Measurements from ENCODE around the gene CLDN19. TPM values are rescaled to one million over a fixed set of nuclear protein-coding genes. Genes with fewer than 3 reads are reported as not detected.

The CLDN19 gene
- total RNA-seq, 2 donors from 2014 or later = 0.14 to 0.49 TPM

- Histone ChIP-seq H3K4me3 (no peak overlapping the region), H3K27ac (no peak overlapping the region), H3K36me3 (no peaks in the 10 kb centered on the region), H3K27me3 (replicated peaks; ENCODE audit: insufficient read depth) (no peaks in the 10 kb centered on the region), H3K9me3 (no peaks in the 10 kb centered on the region), H3K4me1 (ENCODE audit: control insufficient read depth in 1 of 2, low read depth in 2 of 2) (no peaks in the 10 kb centered on the region)
- no peak for ATAC-seq (ENCODE audit: insufficient number of reproducible peaks, low FRiP score, low read depth)
- no peak for TF ChIP-seq CTCF (IDR thresholded peaks at IDR 0.05)
- no peak for DNase-seq (ENCODE audit: low spot score)
Measured at GRCh38 chr1:42738678-42739226, 1.3 kb downstream of the CLDN19 start.

- H3K4me3 ChIP-seq = no peak overlapping the region
- no peaks in the 10 kb centered on the region for H3K4me1 ChIP-seq (ENCODE audit: control insufficient read depth in 1 of 2, low read depth in 2 of 2)
- H3K27ac ChIP-seq = no peak overlapping the region
- no peaks in the 10 kb centered on the region for H3K9me3 ChIP-seq
- no peaks in the 10 kb centered on the region for H3K27me3 ChIP-seq (replicated peaks; ENCODE audit: insufficient read depth)
- ATAC-seq (ENCODE audit: insufficient number of reproducible peaks, low FRiP score, low read depth) = no peak
- no peak for DNase-seq (ENCODE audit: low spot score)
- H3K36me3 ChIP-seq = no peaks in the 10 kb centered on the region
- no peak for TF ChIP-seq CTCF (IDR thresholded peaks at IDR 0.05)
Measured at GRCh38 chr1:42737986-42738677, 1.9 kb downstream of the CLDN19 start.

DNA sequence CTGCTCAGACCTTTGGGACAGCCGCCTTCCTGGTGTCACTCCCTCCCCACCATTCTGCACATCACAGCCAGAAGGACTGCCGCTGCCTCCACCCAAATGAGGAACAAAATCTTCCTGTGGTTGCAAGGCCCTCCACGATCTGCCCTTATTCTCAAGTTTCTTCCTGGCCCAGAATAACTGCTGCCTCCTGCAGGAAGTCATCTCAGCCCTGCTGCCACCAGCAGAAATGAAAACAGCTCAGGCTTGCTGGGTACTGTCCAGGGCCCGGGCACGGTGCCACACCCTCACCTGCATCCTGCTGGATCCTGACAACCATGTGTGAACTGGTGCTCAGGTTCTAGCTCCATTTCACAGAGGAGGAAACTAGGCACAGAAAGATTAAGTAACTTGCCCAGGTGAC, 2.8 kb downstream of the CLDN19 start:
- Histone ChIP-seq H3K27ac (no peak overlapping the region), H3K36me3 (no peaks in the 10 kb centered on the region), H3K9me3 (no peaks in the 10 kb centered on the region), H3K4me1 (ENCODE audit: control insufficient read depth in 1 of 2, low read depth in 2 of 2) (no peaks in the 10 kb centered on the region), H3K27me3 (replicated peaks; ENCODE audit: insufficient read depth) (no peaks in the 10 kb centered on the region), H3K4me3 (no peak overlapping the region)
- TF ChIP-seq CTCF (IDR thresholded peaks at IDR 0.05) = no peak
- DNase-seq (ENCODE audit: low spot score) (no peak), ATAC-seq (ENCODE audit: insufficient number of reproducible peaks, low FRiP score, low read depth) (no peak)

DNA sequence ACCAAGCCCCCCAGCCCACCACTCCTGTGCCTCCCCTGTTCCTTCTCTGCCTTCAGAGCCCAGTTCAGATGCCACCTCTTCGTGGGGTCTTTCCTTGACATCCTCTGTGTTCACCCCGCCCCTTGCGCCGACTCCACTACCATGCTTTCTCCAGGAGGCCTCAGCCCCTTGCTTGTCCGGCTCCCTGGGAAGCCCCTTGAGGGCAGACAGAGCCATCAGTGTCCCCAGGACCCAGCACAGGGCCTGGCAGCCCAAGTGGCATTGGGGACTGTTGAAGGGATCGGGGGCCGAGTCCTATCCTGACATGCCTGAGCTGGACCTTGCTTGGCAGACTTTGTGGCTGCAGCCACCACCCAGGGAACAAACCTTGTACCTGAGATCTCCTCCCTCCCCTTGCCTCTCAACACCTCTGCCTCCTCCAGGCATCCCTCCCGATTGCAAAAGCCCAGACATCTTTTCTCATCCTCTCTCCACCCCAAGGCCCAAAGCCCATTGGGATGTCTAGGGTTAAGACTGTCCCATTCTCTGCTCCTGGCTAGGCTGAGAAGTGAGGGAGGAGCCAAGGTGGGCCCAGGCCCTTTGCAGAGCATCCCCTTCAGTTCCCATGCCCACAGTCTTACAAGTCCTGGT, 3.4 kb downstream of the CLDN19 start:
- Histone ChIP-seq H3K27me3 (replicated peaks; ENCODE audit: insufficient read depth) (no peaks in the 10 kb centered on the region), H3K36me3 (no peaks in the 10 kb centered on the region), H3K4me1 (ENCODE audit: control insufficient read depth in 1 of 2, low read depth in 2 of 2) (no peaks in the 10 kb centered on the region), H3K27ac (no peak overlapping the region), H3K9me3 (no peaks in the 10 kb centered on the region), H3K4me3 (no peak overlapping the region)
- ATAC-seq (ENCODE audit: insufficient number of reproducible peaks, low FRiP score, low read depth) (no peak), DNase-seq (ENCODE audit: low spot score) (no peak)
- TF ChIP-seq CTCF (IDR thresholded peaks at IDR 0.05) = no peak

DNA sequence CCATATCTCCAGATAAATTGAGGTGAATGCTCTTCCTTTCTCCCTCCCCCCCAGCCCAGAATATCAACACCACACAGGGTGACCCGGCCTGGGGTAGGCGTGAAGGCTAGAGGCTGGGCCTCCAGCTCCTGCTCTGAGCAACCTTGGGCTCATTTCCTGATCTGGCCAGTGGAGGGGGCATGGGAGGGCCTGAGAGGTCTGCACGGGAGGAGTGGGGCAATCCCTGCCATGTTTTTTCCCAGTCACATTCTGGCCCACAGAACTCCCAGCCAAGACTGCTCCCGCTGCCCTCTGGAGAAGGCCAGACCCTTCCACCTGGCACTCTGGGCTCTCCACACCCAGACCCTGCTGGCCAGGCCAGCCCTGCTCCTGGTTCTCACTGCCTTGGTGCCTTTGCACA, 3.9 kb downstream of the CLDN19 start:
- DNase-seq (ENCODE audit: low spot score) = no peak
- Histone ChIP-seq H3K27ac (no peak overlapping the region), H3K36me3 (no peaks in the 10 kb centered on the region), H3K27me3 (replicated peaks; ENCODE audit: insufficient read depth) (no peaks in the 10 kb centered on the region), H3K4me3 (no peak overlapping the region), H3K9me3 (no peaks in the 10 kb centered on the region), H3K4me1 (ENCODE audit: control insufficient read depth in 1 of 2, low read depth in 2 of 2) (no peaks in the 10 kb centered on the region)
- no peak for TF ChIP-seq CTCF (IDR thresholded peaks at IDR 0.05)
- no peak for ATAC-seq (ENCODE audit: insufficient number of reproducible peaks, low FRiP score, low read depth)

Data from thoracic aorta (tissue), 2 donors.